Urothelium cell line (cell line): ENCODE measurements around the gene CXCL13.
"Not testable (repeated sequence)": the region's sequence is repeated elsewhere in the genome, so short reads cannot be mapped to it uniquely, and the experiment has no call there.

ENCODE experiments used
- DNase-seq: peaks from one replicate; pipeline ENCODE4 v3.0.0; 2011; ENCODE audit warnings: low spot score, mixed read lengths
- FAIRE-seq: peaks from 2 replicates; lab custom pipeline; 2011; peaks lifted over from hg19 to GRCh38; lab: Jason Lieb, UNC

Gene CXCL13

GRCh38 chr4:77605210-77605902, at the start of gene CXCL13:
TSS of gene CXCL13 (plus strand) at chr4:77605820. CDS start at chr4:77605866, 46 bp downstream.
- no peak for FAIRE-seq
- no peak for DNase-seq

- no peak for FAIRE-seq
- no peak for DNase-seq
Observed at GRCh38 chr4:77560170-77560569, 45.5 kb upstream of the CXCL13 start.

GRCh38 chr4:77561720-77562119, 43.9 kb upstream of the CXCL13 start:
- DNase-seq, FAIRE-seq: not testable (repeated sequence)

GRCh38 chr4:77564231-77564630, 41.4 kb upstream of the CXCL13 start:
- no peak for FAIRE-seq

GRCh38 chr4:77566148-77566547, 39.5 kb upstream of the CXCL13 start:
- DNase-seq: no peak
- FAIRE-seq: no peak

More at GRCh38 chr4:77564231-77564630, 41.4 kb upstream of the CXCL13 start:
- DNase-seq: no peak

GRCh38 chr4:77567549-77567948, 38.1 kb upstream of the CXCL13 start:
- FAIRE-seq (no peak), DNase-seq (no peak)

- DNase-seq, FAIRE-seq: not testable (repeated sequence)
Observed at GRCh38 chr4:77570508-77571214, 35.0 kb upstream of the CXCL13 start.

GRCh38 chr4:77576351-77576750, 29.3 kb upstream of the CXCL13 start:
- DNase-seq: no peak
- FAIRE-seq: no peak

- no peak for DNase-seq
- no peak for FAIRE-seq
Observed at GRCh38 chr4:77578145-77578544, 27.5 kb upstream of the CXCL13 start.

GRCh38 chr4:77579406-77580076, 26.1 kb upstream of the CXCL13 start:
- DNase-seq (peak; percentile 80), FAIRE-seq (peak; percentile 66)

GRCh38 chr4:77581724-77582123, 23.9 kb upstream of the CXCL13 start:
- FAIRE-seq (no peak), DNase-seq (no peak)

GRCh38 chr4:77582156-77582555, 23.5 kb upstream of the CXCL13 start:
- no peak for FAIRE-seq
- no peak for DNase-seq

GRCh38 chr4:77582711-77583110, 22.9 kb upstream of the CXCL13 start:
- FAIRE-seq (no peak), DNase-seq (no peak)

- peak; percentile 55 for FAIRE-seq
- DNase-seq: peak; percentile 36
Observed at GRCh38 chr4:77586951-77587383, 18.7 kb upstream of the CXCL13 start.

- DNase-seq (no peak), FAIRE-seq (no peak)
Observed at GRCh38 chr4:77590482-77590881, 15.1 kb upstream of the CXCL13 start.

GRCh38 chr4:77591532-77591931, 14.1 kb upstream of the CXCL13 start:
- FAIRE-seq (no peak), DNase-seq (no peak)

- FAIRE-seq (no peak), DNase-seq (no peak)
Observed at GRCh38 chr4:77593101-77593500, 12.5 kb upstream of the CXCL13 start.

- FAIRE-seq (no peak), DNase-seq (no peak)
Observed at GRCh38 chr4:77593993-77594392, 11.6 kb upstream of the CXCL13 start.

GRCh38 chr4:77595364-77595973, 10.2 kb upstream of the CXCL13 start:
- no peak for FAIRE-seq

GRCh38 chr4:77599378-77599777, 6.2 kb upstream of the CXCL13 start:
- DNase-seq: peak; percentile 58
- FAIRE-seq: no peak

More at GRCh38 chr4:77595364-77595973, 10.2 kb upstream of the CXCL13 start:
- DNase-seq: no peak
